Psoas muscle (tissue), 8 donors: ENCODE measurements around the gene EEF1AKMT4. TPM values are rescaled to one million over a fixed set of nuclear protein-coding genes. Genes with fewer than 3 reads are reported as not detected.

ENCODE experiments used
- ATAC-seq, 4 donors: fragments of 200-7000 bp; cut with Tn5 transposase; one replicate each; pipeline ENCODE4 v1.9.1; 2020; ENCODE audit warnings: moderate library complexity in 3 of 4, mild to moderate bottlenecking in 2 of 4
- DNase-seq, 2 donors: peaks; one replicate each; pipeline ENCODE4 v3.0.0-alpha.2; 2020
- H3K27ac ChIP-seq: fragments of 200-600 bp; one replicate; pipeline ENCODE4 v1.8.0; 2022
- H3K27me3 ChIP-seq, 3 donors: fragments of 200-600 bp in 1 of 3; one replicate each; pipeline versions ENCODE4 v1.6.1 to v1.8.0; 2013 to 2022; ENCODE audit warnings: low read length in 2 of 3, mild to moderate bottlenecking in 2 of 3, moderate library complexity in 1 of 3; ENCODE audit not compliant: insufficient read depth in 3 of 3
- H3K36me3 ChIP-seq, 2 donors: fragments of 200-600 bp in 1 of 2; one replicate each; pipeline versions ENCODE4 v1.6.1 to v1.8.0; 2013 to 2022; ENCODE audit warnings: low read depth in 1 of 2, mild to moderate bottlenecking in 1 of 2, moderate library complexity in 1 of 2; ENCODE audit not compliant: insufficient read depth in 1 of 2
- H3K4me1 ChIP-seq: fragments of 200-600 bp; one replicate; pipeline ENCODE4 v1.8.0; 2022
- H3K4me3 ChIP-seq: fragments of 200-600 bp; one replicate; pipeline ENCODE4 v1.8.0; 2022; ENCODE audit warnings: mild to moderate bottlenecking
- H3K9me3 ChIP-seq: fragments of 200-600 bp; one replicate; pipeline ENCODE4 v1.8.0; 2022
- CTCF ChIP-seq: fragments of 200-600 bp; IDR thresholded peaks from one replicate; pipeline ENCODE4 v1.8.0; 2022; ENCODE audit warnings: antibody characterized with exemption
- WGBS, 3 donors: extraction: QIAGEN DNeasy Blood & Tissue Kit; methylation state at CpG; one replicate each; pipeline versions ENCODE4 v1.1.6 to v1.1.7; 2013; 5-methylcytosine and 5-hydroxymethylcytosine counted together
- intact Hi-C, 2 donors: fragments of 100-400 bp; cut with DNase I; formaldehyde crosslinking; loops; one replicate each; pipeline versions ENCODE4 v1.11.0 to v1.14.2; 2022
- polyA plus RNA-seq, 3 donors: library from polyadenylated mRNA; stranded (reverse); fragments of 200-250 nt; gene quantifications; one replicate each; pipeline ENCODE4 v1.2.3, GENCODE V29; 2013
- total RNA-seq, 4 donors: library from RNA; stranded (reverse); fragmentation: NEBNext Ultra II Directional in 2 of 4; extraction: Animal tissue kit (Norgen Biotek cat#: 25700) in 2 of 4; gene quantifications; one replicate each; pipeline versions ENCODE4 v1.2.1 to v1.2.4, GENCODE V29; 2021 to 2023
- donor health status: healthy with polysubstance abuse.
- donor health status: DM: no; HTN: no; CAD: no; lungs with moderate emphysema.
- donor health status: Bipolar disorder and iron deficiency.
- donor health status: healthy.
- donor health status: DM: yes; HTN: yes; CAD: no.
- donor health status: DM: no; HTN: no; CAD: no.
- donor health status: DM: no; HTN: no; CAD: no.
- donor health status: DM: yes; HTN: yes; CAD: no.

The EEF1AKMT4 gene
- total and polyA plus RNA-seq, 7 donors: 1.8 to 25.5 (median 8.2) TPM

DNA sequence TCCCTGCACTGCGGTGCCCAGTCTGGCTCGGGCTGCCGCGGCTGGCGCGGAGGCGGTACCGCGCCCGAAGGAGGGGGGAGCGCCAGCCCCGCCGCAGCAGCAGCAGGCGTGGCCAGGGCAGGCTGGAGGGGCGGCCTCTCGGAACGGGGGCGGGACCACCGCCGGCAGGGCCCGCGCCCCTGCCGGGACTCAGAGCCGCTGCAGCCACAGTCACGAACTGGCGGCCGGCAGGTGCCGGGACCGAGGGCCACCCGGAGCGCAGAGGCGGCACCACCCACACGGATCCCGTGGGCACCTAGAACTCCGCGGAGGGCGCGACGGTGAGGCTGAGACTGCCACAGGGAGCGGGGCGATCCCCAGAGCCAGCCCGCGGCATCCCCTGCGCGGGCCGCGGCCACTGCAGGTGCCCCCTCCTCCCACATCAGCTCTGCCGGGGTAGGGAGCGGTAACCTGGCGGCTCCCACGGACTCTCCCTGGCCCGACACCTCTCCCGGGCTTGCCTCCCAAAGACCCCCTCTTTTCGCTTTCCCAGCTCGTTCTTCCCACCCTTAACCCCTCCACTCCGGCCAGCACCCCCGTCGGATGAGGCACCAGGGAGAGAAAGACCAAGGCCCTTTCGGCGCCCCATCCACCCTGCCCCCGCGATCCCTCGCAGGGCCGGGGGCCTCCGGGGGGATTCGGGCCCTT, 19.9 kb upstream of the EEF1AKMT4 start, which contains the start of gene VWA5B2:
Gene VWA5B2, plus strand, starts transcription at position 192 of the 687 bp plus-strand sequence. CDS start 944 bp downstream, outside the sequence.
- Histone ChIP-seq H3K27me3 (peaks cover 0 to 63% (median 18%) of the 10 kb centered on the region in 3 donors), H3K27ac (no peak within 1 kb of the TSS), H3K4me1 (no peaks in the 10 kb centered on the region), H3K36me3 (no peaks in the 10 kb centered on the region), H3K9me3 (no peaks in the 10 kb centered on the region), H3K4me3 (peak within 1 kb of the TSS; percentile 59)
- 0 to 1% (median 1%) methylated on average over 25 to 66 of the region's 66 CpGs for WGBS, 3 donors
- DNase-seq (peak; percentile 66 to 70), ATAC-seq (peak; percentile 73 to 86 (median 78))
- TF ChIP-seq CTCF: peak; percentile 23
- intact Hi-C loops: loop anchor here in 1 of 2 donors (2.0 kb wide), 1 partner anchor 59 kb away; no protein-coding TSS in a partner anchor

GRCh38 chr3:184230081-184230602, 19.3 kb upstream of the EEF1AKMT4 start:
- Histone ChIP-seq H3K9me3 (no peaks in the 10 kb centered on the region), H3K4me1 (no peaks in the 10 kb centered on the region), H3K27ac (no peak overlapping the region), H3K4me3 (peak overlapping the region; percentile 59), H3K27me3 (peaks cover 0 to 63% (median 18%) of the 10 kb centered on the region in 3 donors), H3K36me3 (no peaks in the 10 kb centered on the region)
- intact Hi-C loops: no loop called here
- TF ChIP-seq CTCF: no peak
- DNase-seq (no peak), ATAC-seq (no peak)
- 1 to 2% (median 1%) methylated on average over 41 to 61 of the region's 61 CpGs for WGBS, 3 donors

DNA sequence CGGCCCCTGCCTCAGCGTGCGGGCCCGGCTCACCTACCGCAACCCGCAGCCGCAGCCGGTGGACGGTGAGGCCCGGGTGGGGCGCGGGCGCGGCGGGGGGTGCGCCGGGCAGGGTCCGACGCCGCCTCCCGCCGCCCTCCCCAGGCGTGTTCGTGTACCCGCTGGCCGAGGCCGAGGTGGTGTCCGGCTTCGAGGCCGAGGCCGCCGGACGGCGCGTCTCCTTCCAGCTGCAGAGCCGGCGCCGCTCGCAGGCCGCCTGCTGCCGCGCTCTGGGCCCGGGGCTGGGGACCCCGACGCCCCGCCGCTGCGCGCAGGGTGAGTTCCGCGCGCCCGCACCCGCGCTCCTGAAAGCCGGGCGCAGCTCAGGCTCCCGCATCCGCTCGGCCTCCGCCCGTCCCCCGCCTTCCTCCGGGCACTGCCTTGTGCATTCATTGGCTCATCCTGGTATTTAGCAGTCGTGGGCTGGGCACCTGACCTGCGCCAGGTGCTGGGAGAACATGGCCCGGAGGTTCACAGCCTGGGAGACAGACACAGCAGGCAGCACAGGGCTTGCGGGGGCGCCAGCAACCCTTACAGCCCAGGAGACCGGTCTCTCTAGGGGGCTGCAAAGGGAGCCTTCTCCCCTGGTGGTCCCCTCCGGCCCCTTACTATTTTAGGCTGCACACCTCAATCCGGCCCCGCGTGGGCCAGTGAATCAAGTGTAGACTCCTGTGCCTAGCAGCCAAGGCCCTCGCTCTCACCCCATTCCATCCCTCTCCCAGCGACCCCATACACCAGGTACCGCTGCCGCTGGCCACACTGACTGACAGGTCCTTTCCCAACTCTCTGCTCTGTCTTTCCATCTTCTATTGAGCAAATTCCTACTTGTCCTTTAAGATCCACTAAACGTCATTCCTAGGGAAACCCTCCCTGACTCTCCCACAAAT, 18.6 kb upstream of the EEF1AKMT4 start:
- DNase-seq: no peak
- WGBS, 3 donors: 6 to 7% (median 6%) methylated on average over 44 to 79 of the region's 79 CpGs
- peak overlapping the region; percentile 59 for H3K4me3 ChIP-seq
- H3K4me1 ChIP-seq: no peaks in the 10 kb centered on the region
- no peak for TF ChIP-seq CTCF
- peaks cover 0 to 63% (median 18%) of the 10 kb centered on the region in 3 donors for H3K27me3 ChIP-seq
- intact Hi-C loops: no loop called here
- H3K36me3 ChIP-seq: no peaks in the 10 kb centered on the region
- H3K27ac ChIP-seq: no peak overlapping the region
- no peaks in the 10 kb centered on the region for H3K9me3 ChIP-seq
- no peak for ATAC-seq

DNA sequence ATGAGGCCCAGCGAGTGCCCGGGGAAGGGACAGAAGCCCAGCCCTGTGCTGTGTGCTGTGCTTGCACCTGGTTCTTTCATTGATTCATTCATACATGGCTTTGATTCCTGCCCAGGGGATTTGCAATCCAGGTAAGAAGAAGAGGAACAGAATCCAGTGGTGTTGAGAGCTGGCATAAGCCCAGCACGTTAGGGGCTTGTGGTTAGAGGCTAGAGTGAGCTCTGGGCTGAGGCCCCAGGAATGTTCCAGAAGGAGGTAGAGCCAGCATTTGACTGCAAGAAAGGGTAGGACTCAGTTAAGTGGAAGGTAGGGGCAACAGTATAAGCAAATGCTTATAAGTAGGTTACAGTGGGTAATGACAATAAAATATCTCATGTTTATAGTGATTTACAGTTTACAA, 17.8 kb upstream of the EEF1AKMT4 start:
- peaks cover 0 to 63% (median 21%) of the 10 kb centered on the region in 3 donors for H3K27me3 ChIP-seq

More for the DNA sequence above, 17.8 kb upstream of the EEF1AKMT4 start:
- intact Hi-C loops: no loop called here
- 51 to 58% (median 55%) methylated on average over 3 of the region's 3 CpGs for WGBS, 3 donors
- Histone ChIP-seq H3K9me3 (no peaks in the 10 kb centered on the region), H3K4me3 (no peak overlapping the region), H3K4me1 (no peaks in the 10 kb centered on the region), H3K27ac (no peak overlapping the region), H3K36me3 (no peaks in the 10 kb centered on the region)
- no peak for TF ChIP-seq CTCF
- DNase-seq (no peak), ATAC-seq (no peak)
